NCI-H345 (cell line): Measurements from ENCODE around the gene HORMAD1.
"Not testable (repeated sequence)": the region's sequence is repeated elsewhere in the genome, so short reads cannot be mapped to it uniquely, and the experiment has no call there.

ENCODE experiments used
- DNase-seq: peaks from one replicate; lab custom pipeline; 2025; lab: John Stamatoyannopoulos, UW

HORMAD1 gene, protein sequence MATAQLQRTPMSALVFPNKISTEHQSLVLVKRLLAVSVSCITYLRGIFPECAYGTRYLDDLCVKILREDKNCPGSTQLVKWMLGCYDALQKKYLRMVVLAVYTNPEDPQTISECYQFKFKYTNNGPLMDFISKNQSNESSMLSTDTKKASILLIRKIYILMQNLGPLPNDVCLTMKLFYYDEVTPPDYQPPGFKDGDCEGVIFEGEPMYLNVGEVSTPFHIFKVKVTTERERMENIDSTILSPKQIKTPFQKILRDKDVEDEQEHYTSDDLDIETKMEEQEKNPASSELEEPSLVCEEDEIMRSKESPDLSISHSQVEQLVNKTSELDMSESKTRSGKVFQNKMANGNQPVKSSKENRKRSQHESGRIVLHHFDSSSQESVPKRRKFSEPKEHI

DNA sequence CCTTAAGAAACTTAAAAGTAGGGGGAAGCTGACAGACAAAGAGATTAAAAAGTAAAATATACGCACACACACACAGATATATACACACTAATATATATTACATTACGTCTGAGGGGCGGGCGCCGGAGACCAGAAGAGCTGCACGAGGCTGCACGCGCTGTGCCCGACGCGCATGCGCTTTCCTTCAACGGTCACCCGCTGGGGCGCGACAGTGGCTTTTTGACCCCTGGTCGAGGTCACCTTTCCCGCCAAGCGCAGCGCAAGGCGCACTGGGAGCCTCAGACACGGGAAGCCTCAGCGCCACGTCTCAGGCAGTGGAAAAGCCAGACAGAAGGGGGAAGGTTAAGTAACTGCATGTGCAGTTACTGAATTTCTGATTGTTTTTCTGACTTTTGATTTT, at the start of gene HORMAD1:
HORMAD1 (minus strand) TSS at position 193 of the 400 bp plus-strand sequence. CDS start 1,390 bp downstream, outside the sequence.
- no peak for DNase-seq

- DNase-seq = not testable (repeated sequence)
These were observed 47.0 kb upstream of the HORMAD1 start for GRCh38 chr1:150767704-150768103.

GRCh38 chr1:150765977-150766301, 45.2 kb upstream of the HORMAD1 start:
- not testable (repeated sequence) for DNase-seq

- DNase-seq = no peak
These were observed 44.7 kb upstream of the HORMAD1 start, which contains the start of gene CTSS for GRCh38 chr1:150765296-150765976. TSS of gene CTSS (minus strand) at chr1:150765778. CDS start at chr1:150764763, 1,015 bp downstream.

DNA sequence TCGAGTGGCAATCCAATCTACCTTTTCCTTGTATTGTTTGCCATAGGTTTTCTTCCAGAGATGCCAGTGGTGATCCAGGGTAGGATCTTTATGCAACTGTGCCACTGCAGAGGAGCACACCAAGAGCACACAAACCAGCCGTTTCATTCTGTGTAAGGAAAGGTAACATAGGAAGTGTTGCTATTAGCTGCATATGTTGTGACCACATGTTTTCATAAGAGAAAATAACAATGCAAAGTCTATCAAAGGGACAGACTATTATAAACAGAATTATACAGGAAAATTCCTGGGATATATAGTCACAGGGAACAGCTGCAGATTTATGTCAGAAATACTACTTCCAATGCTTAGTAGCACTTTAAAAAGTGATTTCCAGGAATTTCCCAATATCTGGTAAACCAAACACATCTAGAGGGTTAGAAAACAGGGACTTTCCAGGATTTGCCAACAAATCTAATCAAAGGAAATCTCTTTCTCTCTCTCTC, 44.0 kb upstream of the HORMAD1 start:
- DNase-seq = no peak

DNA sequence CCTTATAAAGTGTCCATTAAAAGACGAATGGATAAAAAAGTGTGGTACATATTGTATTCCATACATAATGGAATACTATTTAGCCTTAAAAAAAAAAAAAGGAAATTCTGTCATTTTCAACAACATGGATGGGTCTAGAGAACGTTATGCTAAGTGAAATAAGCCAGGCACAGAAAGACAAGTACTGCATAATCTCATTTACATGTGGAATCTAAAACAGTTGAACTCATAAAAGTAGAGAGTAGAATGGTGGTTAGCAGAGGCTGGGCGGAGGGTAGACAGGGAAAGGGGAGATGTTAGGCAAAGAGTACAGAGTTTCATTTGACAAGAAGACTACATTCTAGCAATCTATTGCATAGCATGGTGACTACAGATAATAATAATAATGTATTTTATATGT, 42.3 kb upstream of the HORMAD1 start:
- DNase-seq = no peak

- DNase-seq = no peak
These were observed 41.9 kb upstream of the HORMAD1 start for GRCh38 chr1:150762552-150762951.

GRCh38 chr1:150761801-150762200, 41.1 kb upstream of the HORMAD1 start:
- no peak for DNase-seq

DNA sequence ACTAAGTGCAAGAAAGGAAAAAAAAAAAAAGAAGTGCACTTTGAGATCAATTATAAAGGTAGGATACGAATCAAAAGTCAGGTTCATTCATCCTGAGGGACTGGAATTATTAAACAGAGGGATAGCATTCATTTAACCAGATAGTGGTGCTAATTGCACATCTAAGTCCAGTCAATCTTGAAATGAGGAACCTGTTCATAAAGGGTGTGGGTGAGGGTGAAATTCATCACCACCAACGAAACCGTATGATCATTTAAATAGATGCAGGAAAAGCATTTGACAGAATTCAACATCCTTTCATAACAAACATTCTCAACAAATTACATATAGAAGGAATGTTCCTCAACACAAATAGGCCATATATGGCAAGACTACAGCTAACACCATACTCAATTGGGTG, 39.3 kb upstream of the HORMAD1 start:
- DNase-seq = no peak

- no peak for DNase-seq
These were observed 32.7 kb upstream of the HORMAD1 start for GRCh38 chr1:150753416-150753815.

DNA sequence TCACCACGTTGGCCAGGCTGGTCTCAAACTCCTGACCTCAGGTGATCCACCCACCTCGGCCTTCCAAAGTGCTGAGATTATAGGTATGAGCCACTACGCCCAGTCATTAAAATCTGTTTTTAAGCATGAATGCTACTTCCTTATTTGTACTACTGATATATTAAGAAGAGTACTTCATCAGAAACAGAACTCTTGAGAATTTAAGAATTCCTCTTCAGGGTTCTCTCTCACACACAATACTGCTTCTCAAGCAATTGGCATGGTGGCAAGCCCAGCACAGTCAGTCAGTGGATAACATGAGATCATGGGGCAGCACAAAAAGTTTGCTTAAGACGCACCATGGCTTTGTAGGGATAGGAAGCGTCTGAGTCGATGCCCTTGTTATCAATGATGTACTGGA, 30.7 kb upstream of the HORMAD1 start:
- no peak for DNase-seq

- DNase-seq = no peak
These were observed 29.1 kb upstream of the HORMAD1 start for GRCh38 chr1:150749720-150750311.

DNA sequence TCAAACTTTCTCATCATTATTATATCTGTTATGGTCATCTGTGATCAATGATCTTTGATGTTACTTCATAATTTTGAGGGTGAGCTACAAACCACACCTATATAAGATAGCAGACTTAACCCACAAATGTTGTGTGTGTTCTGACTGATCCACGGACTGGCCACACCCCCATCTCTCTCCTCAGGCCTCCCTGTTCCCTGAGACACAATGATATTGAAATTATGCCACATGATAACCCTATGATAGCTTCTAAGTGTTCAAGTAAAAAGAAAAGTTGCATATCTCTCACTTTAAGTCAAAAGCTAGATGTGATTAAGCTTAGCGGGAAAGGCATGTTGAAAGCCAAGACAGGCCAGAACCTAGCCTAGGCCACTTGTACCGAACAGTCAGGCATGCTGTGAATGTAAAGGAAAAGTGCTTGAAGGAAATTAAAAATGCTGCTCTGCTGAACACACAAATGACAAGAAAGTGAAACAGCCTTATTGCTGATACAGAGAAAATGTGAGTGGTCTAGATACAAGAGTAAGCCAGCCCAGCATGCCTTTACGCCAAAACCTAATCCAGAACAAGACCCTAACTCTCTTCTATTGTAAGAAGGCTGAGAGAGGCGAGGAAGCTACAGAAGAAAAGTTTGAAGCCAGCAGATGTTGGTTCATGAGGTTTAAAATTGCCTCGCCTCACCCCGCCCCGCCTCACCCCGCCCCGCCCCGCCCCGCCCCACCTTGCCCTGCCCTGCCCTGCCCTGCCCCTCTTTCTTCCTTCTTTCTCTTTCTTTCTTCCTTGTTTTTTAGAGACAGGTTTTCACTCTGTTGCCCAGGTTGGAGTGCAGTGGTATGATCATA, 28.4 kb upstream of the HORMAD1 start:
- no peak for DNase-seq

DNA sequence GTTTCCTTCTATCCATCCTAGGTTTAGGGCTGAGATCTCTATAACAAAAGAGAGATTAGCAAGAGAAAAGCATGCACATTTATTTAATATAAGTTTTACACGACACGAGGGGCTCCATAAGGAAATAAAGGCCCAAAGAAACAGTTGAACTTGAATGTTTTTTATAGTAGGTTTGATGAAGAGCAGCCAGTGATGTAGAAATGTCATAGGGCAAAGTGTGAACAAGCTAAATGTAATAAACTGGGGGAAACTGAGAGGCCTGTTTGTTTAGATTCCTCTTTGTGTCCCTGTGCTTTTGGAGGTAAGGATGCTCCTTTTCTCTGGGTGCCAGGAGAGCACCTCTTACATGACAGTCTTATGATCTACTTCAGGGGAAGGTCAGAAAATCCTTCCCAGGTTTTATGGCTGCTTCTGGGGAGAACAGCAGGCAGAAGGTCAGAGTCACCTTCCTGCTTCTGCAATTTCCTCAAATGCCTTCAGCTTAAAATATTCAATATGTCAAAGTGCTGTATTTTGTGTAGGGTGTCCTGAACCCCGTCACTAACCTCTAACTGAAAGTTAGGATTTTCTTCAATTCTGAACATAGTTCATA, 9.5 kb upstream of the HORMAD1 start:
- no peak for DNase-seq

GRCh38 chr1:150724336-150724735, 3.6 kb upstream of the HORMAD1 start:
- no peak for DNase-seq

DNA sequence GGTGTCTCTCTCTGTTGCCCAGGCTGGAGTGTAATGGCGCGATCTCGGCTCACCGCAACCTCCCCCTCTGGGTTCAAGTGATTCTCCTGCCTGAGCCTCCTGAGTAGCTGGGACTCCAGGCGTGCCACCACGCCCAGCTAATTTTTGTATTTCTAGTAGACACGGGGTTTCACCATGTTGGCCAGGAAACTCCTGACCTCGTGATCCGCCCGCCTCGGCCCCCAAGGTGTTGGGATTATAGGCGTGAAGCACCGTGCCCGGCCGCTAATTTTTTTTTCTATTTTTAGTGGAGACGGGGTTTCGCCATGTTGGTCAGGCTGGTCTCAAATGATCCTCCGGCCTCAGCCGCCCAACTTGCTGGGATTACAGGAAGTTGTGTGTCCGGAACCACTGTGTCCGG, 597 bp downstream of the HORMAD1 start:
- DNase-seq = no peak

GRCh38 chr1:150718225-150718891, 2.3 kb downstream of the HORMAD1 start:
- no peak for DNase-seq

- not testable (repeated sequence) for DNase-seq
These were observed 11.7 kb downstream of the HORMAD1 start for GRCh38 chr1:150709031-150709430.

DNA sequence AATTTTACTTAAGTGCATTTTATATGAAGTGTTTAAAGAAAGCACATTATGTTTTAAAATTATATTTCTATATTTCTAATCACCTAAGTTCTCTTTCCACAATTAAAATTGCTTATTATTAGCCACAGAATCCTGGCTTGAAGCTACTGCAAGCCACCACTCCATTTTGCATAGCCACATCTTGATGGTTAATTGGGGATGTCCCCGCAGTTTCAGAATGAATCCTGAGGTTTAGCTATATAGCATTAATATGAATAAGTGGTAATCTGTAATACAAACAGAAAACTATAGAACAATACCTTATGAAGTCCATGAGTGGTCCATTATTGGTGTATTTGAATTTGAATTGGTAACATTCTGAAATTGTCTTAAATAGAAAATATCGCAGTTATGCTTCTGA, 12.1 kb downstream of the HORMAD1 start:
- DNase-seq = no peak

DNA sequence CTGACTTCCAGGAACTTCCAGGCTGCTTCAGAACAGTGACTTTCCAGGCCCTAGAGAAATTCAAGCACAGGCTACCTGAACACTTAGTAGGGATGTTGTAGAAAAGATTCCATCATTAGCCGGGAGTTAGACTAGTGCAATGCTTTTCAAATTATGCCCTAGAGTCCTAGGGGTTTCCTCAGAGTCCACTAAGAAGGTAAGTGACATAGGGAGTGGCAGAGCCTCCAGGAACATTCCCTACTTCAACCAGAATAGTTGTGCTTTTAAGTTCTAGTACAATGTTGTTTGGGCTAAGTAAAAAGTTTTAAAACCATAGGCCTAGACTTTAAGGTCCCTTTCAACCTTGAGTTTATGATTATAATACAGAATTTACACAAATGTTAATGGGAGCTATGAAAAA, 14.6 kb downstream of the HORMAD1 start:
- DNase-seq = no peak

DNA sequence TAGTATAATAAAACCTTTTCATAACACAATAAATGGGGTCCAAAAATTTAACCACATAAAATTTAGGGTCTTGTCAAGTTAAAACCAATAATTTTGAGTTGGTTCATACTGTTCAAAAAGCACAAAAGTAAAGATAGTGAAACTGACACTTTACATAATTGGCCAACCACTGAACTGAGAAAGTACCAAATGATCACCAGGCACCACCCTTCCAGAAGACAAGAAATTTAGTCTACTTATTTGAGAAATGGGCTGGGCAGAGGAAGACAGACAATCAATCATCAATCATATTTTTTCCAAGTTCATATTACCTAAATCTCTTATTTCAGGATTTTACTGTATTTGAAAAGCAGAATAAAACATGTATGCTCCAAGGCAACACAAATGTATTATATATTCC, 17.3 kb downstream of the HORMAD1 start:
- no peak for DNase-seq
